Measurements from ENCODE around the gene OR2G2.

Gene OR2G2

GRCh38 chr1:247605286-247605685 is 17.1 kb downstream of the OR2G2 start, which contains the start of gene OR2G3:
OR2G3 (plus strand) TSS chr1:247605586; CDS start chr1:247605586, 0 bp downstream.
- no peaks in the 10 kb centered on the region for H3K4me1 ChIP-seq (ENCODE audit: low read length)
- H3K27ac ChIP-seq (ENCODE audit: low read length): no peak within 1 kb of the TSS
- H2AFZ ChIP-seq (ENCODE audit: low read depth, low read length): no peak within 1 kb of the TSS
- TF ChIP-seq EZH2phosphoT487 (IDR thresholded peaks at IDR 0.05; ENCODE audit: low read depth): no peak
- no peak for TF ChIP-seq CTCF (IDR thresholded peaks at IDR 0.05; ENCODE audit: low read depth, low read length)
- no peak within 1 kb of the TSS for H3K9ac ChIP-seq (ENCODE audit: low read length)
- peaks cover 16% of the 10 kb centered on the region; the same call in 1 of the 2 replicates for H3K27me3 ChIP-seq (ENCODE audit: low read depth, low read length)
- H4K20me1 ChIP-seq (ENCODE audit: insufficient read depth, low read length): no peaks in the 10 kb centered on the region
- no peak within 1 kb of the TSS for H3K4me2 ChIP-seq (ENCODE audit: low read length)
- H3K9me3 ChIP-seq (ENCODE audit: insufficient read depth, low read length): no peaks in the 10 kb centered on the region
- no peaks in the 10 kb centered on the region for H3K36me3 ChIP-seq (replicated peaks; ENCODE audit: low read depth, low read length)
- H3K79me2 ChIP-seq (ENCODE audit: low read length): no peaks in the 10 kb centered on the region
- no peak within 1 kb of the TSS for H3K4me3 ChIP-seq (ENCODE audit: low read length)

GRCh38 chr1:247613405-247613804 is 25.2 kb downstream of the OR2G2 start:
- no peak overlapping the region for H3K27ac ChIP-seq (ENCODE audit: low read length)
- no peak overlapping the region for H2AFZ ChIP-seq (ENCODE audit: low read depth, low read length)
- TF ChIP-seq CTCF (IDR thresholded peaks at IDR 0.05; ENCODE audit: low read depth, low read length) (no peak), EZH2phosphoT487 (IDR thresholded peaks at IDR 0.05; ENCODE audit: low read depth) (no peak)
- no peaks in the 10 kb centered on the region for H4K20me1 ChIP-seq (ENCODE audit: insufficient read depth, low read length)
- H3K4me3 ChIP-seq (ENCODE audit: low read length): no peak overlapping the region
- H3K9me3 ChIP-seq (ENCODE audit: insufficient read depth, low read length): no peaks in the 10 kb centered on the region
- no peaks in the 10 kb centered on the region for H3K4me1 ChIP-seq (ENCODE audit: low read length)
- no peaks in the 10 kb centered on the region for H3K36me3 ChIP-seq (replicated peaks; ENCODE audit: low read depth, low read length)
- H3K9ac ChIP-seq (ENCODE audit: low read length): no peak overlapping the region
- no peaks in the 10 kb centered on the region for H3K27me3 ChIP-seq (ENCODE audit: low read depth, low read length)
- H3K4me2 ChIP-seq (ENCODE audit: low read length): no peak overlapping the region
- H3K79me2 ChIP-seq (ENCODE audit: low read length): no peaks in the 10 kb centered on the region

GRCh38 chr1:247614625-247615024 is 26.5 kb downstream of the OR2G2 start:
- Histone ChIP-seq H3K9me3 (ENCODE audit: insufficient read depth, low read length) (no peaks in the 10 kb centered on the region), H3K4me1 (ENCODE audit: low read length) (no peaks in the 10 kb centered on the region), H3K27ac (ENCODE audit: low read length) (no peak overlapping the region), H3K4me2 (ENCODE audit: low read length) (no peak overlapping the region), H3K79me2 (ENCODE audit: low read length) (no peaks in the 10 kb centered on the region), H3K36me3 (replicated peaks; ENCODE audit: low read depth, low read length) (no peaks in the 10 kb centered on the region), H2AFZ (ENCODE audit: low read depth, low read length) (no peak overlapping the region), H3K27me3 (ENCODE audit: low read depth, low read length) (no peaks in the 10 kb centered on the region), H3K4me3 (ENCODE audit: low read length) (no peak overlapping the region), H4K20me1 (ENCODE audit: insufficient read depth, low read length) (no peaks in the 10 kb centered on the region), H3K9ac (ENCODE audit: low read length) (no peak overlapping the region)
- TF ChIP-seq EZH2phosphoT487 (IDR thresholded peaks at IDR 0.05; ENCODE audit: low read depth): no peak
- no peak for TF ChIP-seq CTCF (IDR thresholded peaks at IDR 0.05; ENCODE audit: low read depth, low read length)

- TF ChIP-seq EZH2phosphoT487 (IDR thresholded peaks at IDR 0.05; ENCODE audit: low read depth) (no peak), CTCF (IDR thresholded peaks at IDR 0.05; ENCODE audit: low read depth, low read length) (no peak)
- Histone ChIP-seq H3K9ac (ENCODE audit: low read length) (no peak overlapping the region), H3K27ac (ENCODE audit: low read length) (no peak overlapping the region), H3K79me2 (ENCODE audit: low read length) (no peaks in the 10 kb centered on the region), H3K9me3 (ENCODE audit: insufficient read depth, low read length) (no peaks in the 10 kb centered on the region), H3K4me2 (ENCODE audit: low read length) (no peak overlapping the region), H4K20me1 (ENCODE audit: insufficient read depth, low read length) (no peaks in the 10 kb centered on the region), H3K4me1 (ENCODE audit: low read length) (no peaks in the 10 kb centered on the region), H2AFZ (ENCODE audit: low read depth, low read length) (no peak overlapping the region), H3K36me3 (replicated peaks; ENCODE audit: low read depth, low read length) (no peaks in the 10 kb centered on the region), H3K4me3 (ENCODE audit: low read length) (no peak overlapping the region), H3K27me3 (ENCODE audit: low read depth, low read length) (0 out of 2 replicates have a peak, but pooled peaks cover 4% of the 10 kb centered on the region)
Measured at GRCh38 chr1:247627951-247628350, 39.8 kb downstream of the OR2G2 start.

All from OCI-LY3 (cell line).